Left cardiac atrium (tissue), 4 donors: ENCODE measurements around the gene HOXA13. TPM values are rescaled to one million over a fixed set of nuclear protein-coding genes. Genes with fewer than 3 reads are reported as not detected.

Source experiments
- ATAC-seq, 2 donors: fragments of 200-7000 bp; cut with Tn5 transposase; one replicate each; pipeline ENCODE4 v1.9.1; 2020; ENCODE audit warnings: mild to moderate bottlenecking in 2 of 2, moderate library complexity in 2 of 2
- DNase-seq: peaks from one replicate; pipeline ENCODE4 v3.0.0-alpha.2; 2020
- intact Hi-C, 2 donors: fragments of 100-400 bp; cut with DNase I; formaldehyde crosslinking; loops; one replicate each; pipeline versions ENCODE4 v1.14.1 to v1.15.1; 2022 to 2023
- total RNA-seq, 2 donors: library from RNA; stranded (reverse); fragmentation: NEBNext Ultra II Directional; extraction: Animal tissue kit (Norgen Biotek cat#: 25700); gene quantifications; one replicate each; pipeline ENCODE4 v1.2.1, GENCODE V29; 2021
- donor health status: DM: no; HTN: yes; CAD: no.
- donor health status: DM: no; HTN: yes; CAD: no; lungs with severe emphysema.
- donor health status: DM: yes; HTN: yes; CAD: no.
- donor health status: Dilated cardiomyopathy.

HOXA13 gene
- total RNA-seq, 2 donors from 2014 or later, result not detected

GRCh38 chr7:27156916-27157701 lies 42.8 kb downstream of the HOXA13 start:
- no peak for DNase-seq

DNA sequence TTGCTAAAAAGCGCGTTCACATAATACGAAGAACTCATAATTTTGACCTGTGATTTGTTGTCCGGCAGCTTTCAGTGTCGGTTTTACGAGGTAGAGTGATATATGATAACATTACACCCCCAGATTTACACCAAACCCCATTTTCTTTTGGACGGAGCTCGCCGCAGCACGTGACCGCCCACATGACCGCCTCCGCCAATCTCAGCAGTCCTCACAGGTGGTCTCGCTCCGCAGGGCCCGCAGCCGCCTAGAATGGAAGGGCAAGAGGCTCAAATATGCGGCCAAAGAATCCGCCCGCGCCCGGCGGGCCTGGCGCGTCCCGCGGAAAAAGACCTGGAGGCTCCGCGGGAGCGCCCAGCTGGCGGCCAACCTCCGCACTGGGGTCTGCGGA lies 43.4 kb downstream of the HOXA13 start, which contains the start of gene HOXA7:
TSS of gene HOXA7 (minus strand) at position 168 of the 391 bp plus-strand sequence. CDS start at position 38, 130 bp downstream.
- DNase-seq (no peak), ATAC-seq (no peak)
- intact Hi-C loops, result no loop called here

More at GRCh38 chr7:27156916-27157701, 42.8 kb downstream of the HOXA13 start:
- no peak for ATAC-seq
- intact Hi-C loops, result no loop called here

- intact Hi-C loops, result no loop called here
- DNase-seq (no peak), ATAC-seq (no peak)
These were observed 43.9 kb downstream of the HOXA13 start for GRCh38 chr7:27155816-27156507.

DNA sequence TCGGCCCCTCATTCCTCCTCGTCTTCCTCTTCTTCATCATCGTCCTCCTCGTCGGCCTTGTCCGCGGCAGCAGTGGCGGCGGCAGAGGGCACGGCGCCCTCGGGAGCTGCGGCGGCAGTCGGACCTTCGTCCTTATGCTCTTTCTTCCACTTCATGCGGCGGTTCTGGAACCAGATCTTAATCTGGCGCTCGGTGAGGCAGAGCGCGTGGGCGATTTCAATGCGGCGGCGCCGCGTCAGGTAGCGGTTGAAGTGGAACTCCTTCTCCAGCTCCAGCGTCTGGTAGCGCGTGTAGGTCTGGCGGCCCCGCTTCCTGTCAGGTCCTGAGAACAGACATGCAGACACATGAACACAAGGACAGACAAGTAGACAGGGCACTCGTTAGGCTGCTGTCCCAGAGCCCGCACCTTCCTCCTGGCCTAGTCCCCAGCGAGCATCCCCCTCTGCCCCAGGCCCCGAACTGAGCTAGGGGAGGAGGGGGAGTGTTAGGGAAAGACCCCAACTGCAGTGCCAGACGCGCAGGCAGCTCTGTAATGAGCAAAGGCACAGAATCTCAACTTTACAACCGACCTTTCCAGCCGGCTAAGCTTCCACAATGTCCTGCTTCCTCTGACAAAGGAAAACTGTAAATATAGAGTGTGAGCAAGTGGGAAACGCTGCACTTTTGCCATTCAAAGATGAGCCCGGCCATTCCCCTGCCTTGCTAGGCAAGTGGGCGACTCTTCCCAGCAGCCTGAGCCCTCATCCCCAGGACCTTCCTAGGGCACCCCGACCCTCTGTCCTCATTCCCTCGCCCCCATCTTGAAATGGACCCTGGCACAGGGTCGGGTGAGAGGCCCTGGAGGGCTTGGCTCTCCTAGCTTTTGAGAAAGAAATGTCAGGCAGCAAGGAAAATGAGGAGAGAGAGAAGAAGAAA lies 44.7 kb downstream of the HOXA13 start:
- DNase-seq (no peak), ATAC-seq (no peak)
- intact Hi-C loops, result no loop called here

GRCh38 chr7:27154369-27154768 lies 45.5 kb downstream of the HOXA13 start:
- no peak for DNase-seq
- intact Hi-C loops, result no loop called here
- ATAC-seq, result no peak

DNA sequence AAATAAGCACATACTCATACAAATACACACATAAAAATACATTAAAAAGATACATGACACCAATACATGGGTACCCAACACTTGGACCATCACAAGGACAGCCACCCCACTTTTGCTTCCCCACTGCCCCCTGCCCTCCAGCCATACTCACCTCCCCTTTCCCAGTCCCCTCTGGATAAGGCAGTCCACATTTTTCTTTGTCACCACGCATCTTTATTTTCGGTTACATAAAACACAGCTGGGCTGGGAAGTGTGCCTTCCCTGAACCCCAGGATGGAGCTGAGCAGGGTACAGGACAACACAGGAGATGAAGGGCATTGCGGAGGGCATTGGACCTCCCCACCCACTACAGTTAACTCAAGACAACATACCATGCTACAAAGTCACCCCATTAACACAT lies 46.4 kb downstream of the HOXA13 start:
- DNase-seq, result no peak
- intact Hi-C loops, result no loop called here
- ATAC-seq, result no peak

GRCh38 chr7:27152816-27153442 lies 47.0 kb downstream of the HOXA13 start:
- no peak for DNase-seq
- no peak for ATAC-seq
- intact Hi-C loops, result no loop called here

DNA sequence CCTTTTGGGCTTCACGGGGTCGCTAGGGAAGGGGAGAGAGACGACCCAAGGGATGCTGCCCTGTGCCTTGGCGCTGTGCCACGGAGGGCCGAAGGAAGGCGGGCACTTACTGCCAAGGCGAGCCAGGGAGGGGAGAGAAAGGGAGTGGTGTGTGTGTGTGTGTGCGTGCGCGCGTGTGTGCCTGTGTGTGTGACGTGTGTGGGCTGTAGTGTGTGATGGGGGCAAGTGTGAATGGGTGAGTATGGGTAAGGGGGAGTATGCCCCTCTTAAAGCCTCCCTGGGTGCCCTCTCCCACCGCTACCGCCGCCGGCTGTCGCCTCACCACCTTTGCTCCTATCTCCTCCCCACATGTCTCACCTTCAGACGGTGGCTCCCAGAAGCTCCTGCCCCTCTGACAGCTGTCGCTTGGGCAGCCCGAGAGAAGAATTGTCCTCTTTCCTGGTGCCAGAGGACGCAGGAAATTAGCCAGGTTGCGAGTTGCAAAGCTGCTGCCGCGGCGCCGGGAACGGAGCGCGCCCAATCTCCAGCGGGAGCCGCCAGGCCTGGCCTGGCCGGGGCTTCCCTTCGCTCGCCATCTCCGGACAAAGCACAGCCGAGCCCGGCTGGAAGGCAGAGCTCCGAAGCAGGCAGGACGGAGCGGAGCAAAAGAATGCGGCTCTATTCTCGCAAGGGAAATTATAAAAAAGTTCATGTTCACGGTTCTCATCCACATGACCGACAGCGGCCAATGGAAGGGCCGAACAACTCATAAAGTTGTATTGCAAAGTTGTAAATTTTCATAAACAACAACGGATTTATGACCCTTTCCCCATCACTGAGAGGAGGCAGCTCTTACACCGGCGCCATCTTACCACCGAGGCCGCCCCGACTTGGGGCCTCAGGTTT lies 47.7 kb downstream of the HOXA13 start, which contains the start of gene HOXA3:
TSS of gene HOXA3 (minus strand) at position 653 of the 885 bp plus-strand sequence. CDS start 41,943 bp downstream, outside the sequence.
- ATAC-seq (no peak), DNase-seq (no peak)
- intact Hi-C loops, result no loop called here

DNA sequence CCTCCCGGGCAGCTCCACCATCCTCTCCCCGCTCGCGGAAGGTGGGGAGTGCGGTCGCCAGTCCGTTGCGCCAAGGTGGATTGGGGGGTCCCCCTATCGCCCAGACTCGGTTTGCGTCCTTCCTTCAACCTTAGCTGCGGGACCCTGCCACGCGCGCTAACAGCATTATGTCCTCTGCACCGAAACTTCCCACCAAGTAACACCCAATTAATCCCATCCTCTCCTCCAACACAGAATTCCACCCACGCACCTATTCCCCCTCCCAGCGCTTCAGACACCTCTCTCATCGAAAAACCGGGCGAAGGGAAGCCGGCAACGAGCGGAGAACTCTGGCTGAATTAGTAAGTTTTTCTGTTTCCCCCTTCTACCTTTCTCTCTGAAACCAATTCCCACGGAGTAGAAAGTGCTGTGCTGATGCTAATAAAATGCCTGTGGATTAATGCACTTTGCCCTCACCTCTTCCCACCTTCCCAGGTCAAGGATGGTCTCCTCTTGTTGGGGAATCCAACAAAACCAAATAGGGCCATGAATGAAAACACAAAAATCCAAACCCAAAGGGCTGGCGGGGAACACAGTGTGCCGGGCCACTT lies 48.5 kb downstream of the HOXA13 start:
- intact Hi-C loops, result no loop called here
- ATAC-seq (no peak), DNase-seq (no peak)

- intact Hi-C loops, result no loop called here
- DNase-seq, result peak; percentile 72
- peak; percentile 78 to 82 for ATAC-seq
These were observed 49.1 kb downstream of the HOXA13 start for GRCh38 chr7:27150568-27151340.

GRCh38 chr7:27149842-27150567 lies 49.9 kb downstream of the HOXA13 start:
- intact Hi-C loops, result no loop called here
- DNase-seq (no peak), ATAC-seq (no peak)

DNA sequence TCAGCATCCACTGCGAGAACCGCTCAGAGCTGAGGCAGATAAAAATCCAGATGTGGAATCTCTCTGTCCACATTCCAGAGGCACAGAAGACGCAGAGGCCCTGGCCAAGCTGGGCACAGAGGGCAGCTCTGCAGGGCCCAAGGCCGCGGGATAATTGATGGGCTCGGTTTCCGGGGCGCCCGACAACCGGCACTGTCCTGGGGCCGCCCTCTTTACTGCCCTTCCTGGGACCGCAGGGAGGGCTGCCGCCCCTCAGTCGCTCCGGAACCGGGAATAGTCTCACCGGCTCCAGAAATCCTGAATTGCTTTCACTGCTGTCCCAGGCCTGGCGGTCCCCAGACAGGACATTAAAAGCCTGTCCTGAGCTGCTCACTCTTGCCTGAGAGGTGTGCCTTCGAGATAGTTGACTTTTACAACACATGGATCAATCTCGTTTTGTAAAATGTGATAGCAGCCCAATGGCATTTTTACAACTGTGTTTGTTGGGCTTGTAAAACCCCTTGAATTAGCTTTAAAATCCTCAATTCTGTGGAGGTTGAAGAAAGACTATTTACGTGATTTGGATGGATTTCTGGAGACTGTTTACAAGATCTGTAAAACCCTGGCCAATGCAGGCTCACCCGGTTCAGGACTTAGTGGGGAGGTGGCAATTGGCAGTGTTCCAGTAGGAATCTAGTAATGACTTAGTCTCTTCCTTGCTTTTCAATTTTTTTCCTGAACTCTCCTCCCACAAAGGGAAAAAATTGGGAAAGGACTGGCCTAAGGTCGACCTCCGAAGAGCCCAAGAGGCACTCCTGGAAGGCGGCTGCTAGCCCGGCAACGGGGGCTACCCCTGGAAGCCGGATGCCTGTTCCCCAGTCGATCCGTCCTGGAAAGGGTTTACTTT lies 50.9 kb downstream of the HOXA13 start:
- DNase-seq, result no peak
- intact Hi-C loops, result no loop called here
- ATAC-seq, result no peak

DNA sequence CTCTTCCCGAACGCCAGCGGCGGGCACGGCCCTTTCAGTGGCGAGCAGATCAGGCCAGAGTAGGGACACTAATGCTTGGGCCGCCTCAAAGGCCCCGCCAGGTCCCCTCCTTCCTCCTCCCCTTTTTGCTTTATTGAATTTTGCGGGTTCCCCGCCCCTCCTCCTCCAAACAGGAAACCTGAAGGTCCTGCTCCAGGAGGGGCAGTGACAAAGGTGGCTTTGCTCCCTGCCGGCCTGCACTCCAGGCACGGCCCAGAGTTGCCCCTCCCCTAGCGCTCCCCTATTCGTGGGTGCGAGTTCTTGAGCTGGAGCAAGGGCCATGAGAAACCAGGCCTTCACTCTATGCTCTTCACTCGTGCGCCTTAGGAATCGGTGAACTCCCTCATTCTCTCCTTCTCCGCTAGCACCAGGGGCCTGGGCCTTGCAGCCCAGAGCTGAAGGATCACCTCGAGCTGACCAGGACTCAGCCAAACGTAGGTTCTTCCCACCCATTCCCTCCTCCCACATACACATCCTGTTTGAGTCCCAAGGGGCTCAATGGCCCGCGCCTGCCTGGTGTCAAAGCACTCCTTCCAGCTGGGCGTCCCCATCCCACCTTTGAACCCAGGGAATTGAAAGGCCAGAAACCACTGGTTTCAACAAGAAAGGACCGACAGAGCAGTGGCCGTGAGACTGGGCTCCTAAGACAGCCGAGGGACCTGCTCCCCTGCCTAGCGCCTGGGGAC lies 51.7 kb downstream of the HOXA13 start:
- no peak for DNase-seq
- ATAC-seq, result no peak
- intact Hi-C loops, result no loop called here

- intact Hi-C loops, result no loop called here
- ATAC-seq, result no peak
- DNase-seq, result no peak
These were observed 52.5 kb downstream of the HOXA13 start, which contains the start of gene HOXA6 for GRCh38 chr7:27147199-27148030. Gene HOXA6 (minus strand): TSS chr7:27147774. CDS start chr7:27147749, 25 bp downstream.
